Stimulated activated CD4-positive, alpha-beta T cell treated with anti-CD3 and anti-CD28 coated beads, Interleukin-4, amount 100 ng/mL, for 1 hour (primary cell): ENCODE measurements around the gene OPRD1.
"Not testable (repeated sequence)": the region's sequence is repeated elsewhere in the genome, so short reads cannot be mapped to it uniquely, and the experiment has no call there.

ENCODE experiments used
- DNase-seq: peaks from one replicate; pipeline ENCODE4 v3.0.0-alpha.2; 2020

Gene OPRD1

DNA sequence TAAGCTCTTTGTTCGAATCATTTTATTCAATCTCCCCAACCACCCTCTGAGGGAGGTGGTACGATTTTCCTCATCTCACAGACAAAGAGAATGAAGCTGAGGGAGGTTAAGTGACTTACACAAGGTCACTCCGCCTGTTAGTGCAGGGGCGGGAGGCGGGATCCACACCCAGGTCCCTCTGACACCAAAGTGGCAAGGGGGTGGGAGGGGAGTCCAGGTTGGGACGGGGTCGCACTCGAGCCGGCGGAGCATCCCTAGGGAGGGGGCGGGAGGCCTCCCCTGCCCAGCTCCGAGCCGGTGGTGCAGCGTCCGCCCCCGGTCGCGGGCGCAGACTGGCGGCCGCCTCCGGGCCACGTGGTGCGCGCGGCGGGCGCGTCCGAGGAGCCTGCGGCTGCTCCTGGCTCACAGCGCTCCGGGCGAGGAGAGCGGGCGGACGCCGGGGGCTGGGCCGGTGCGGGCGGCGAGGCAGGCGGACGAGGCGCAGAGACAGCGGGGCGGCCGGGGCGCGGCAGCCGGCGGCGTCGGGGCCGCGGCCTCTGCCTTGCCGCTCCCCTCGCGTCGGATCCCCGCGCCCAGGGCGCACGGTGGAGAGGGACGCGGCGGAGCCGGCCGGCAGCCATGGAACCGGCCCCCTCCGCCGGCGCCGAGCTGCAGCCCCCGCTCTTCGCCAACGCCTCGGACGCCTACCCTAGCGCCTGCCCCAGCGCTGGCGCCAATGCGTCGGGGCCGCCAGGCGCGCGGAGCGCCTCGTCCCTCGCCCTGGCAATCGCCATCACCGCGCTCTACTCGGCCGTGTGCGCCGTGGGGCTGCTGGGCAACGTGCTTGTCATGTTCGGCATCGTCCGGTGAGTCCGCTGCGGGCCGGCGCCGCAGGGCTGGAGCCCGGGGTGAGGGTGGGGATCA lies at the start of gene OPRD1:
Gene OPRD1 (plus strand): TSS at position 405 of the 903 bp plus-strand sequence. CDS start 214 bp downstream, at position 619.
- DNase-seq = no peak

DNA sequence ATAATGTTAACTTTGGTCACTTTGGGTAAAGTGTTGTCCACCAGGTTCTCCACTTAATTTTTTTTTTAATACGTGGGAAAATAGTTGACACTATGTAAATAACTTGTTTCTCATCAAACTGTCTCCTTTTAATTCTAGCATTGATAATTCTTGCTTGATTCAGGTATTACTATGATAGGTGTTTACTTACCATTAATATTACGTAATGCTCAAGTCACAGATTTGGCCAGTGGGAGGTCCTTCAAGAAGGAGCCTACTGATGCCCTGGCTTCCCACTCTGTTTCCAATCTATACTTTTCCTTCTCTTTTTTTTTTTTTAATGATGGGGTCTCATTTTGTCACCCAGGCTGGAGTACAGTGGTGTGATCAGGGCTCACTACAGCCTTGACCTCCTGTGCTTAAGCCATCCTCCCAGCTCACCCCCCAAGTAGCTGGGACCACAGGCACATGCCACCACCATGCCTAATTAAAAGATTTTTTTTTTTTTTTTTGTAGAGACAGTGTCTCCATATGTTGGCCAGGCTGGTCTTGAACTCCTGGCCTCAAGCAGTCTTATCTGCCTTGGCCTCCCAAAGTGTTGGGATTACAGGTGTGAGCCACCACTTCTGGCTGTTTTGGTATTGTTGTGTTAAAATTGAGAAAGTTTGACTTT lies 45.3 kb upstream of the OPRD1 start:
- DNase-seq = no peak

DNA sequence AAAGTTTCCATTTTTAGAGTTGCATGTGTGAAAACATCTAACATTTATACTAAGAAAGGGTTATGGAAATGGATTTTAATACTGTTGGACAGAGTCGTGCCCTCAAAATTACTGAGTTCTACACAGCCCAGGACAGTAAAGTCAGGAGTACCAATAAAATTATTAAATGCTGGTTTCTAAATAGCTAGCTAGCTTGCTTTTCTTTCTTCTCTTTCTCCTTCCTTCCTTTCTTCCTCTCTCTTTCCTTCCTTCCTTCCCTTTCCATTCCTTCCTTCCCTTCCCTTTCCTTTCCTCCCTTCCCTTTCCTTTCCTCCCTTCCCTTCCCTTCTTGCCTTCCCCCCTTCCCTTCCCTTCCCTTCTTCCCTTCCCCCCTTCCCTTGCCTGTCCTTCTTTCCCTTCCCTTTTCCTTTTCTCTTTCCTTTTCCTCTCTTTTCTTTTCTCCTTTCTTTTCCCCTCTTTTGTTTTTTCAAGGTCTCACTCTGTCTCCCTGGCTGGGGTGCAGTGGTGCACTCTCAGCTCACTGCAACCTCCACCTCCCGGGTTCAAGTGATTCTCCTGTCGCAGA lies 41.3 kb upstream of the OPRD1 start:
- no peak for DNase-seq

DNA sequence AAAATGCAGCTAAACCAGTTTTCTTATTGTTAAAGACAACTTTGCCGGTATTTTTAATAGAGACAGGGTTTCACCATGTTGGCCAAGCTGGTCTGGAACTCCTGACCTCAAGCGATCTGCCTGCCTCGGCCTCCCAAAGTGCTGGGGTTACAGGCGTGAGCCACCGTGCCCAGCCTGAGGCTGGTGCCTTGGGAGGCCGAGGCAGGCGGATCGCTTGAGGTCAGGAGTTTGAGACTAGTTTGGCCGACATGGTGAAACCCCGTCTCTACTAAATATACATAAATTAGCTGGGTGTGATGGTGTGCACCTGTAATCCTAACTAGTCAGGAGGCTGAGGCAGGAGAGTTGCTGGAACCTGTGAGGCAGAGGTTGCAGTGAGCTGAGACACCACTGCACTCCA lies 40.0 kb upstream of the OPRD1 start:
- not testable (repeated sequence) for DNase-seq

DNA sequence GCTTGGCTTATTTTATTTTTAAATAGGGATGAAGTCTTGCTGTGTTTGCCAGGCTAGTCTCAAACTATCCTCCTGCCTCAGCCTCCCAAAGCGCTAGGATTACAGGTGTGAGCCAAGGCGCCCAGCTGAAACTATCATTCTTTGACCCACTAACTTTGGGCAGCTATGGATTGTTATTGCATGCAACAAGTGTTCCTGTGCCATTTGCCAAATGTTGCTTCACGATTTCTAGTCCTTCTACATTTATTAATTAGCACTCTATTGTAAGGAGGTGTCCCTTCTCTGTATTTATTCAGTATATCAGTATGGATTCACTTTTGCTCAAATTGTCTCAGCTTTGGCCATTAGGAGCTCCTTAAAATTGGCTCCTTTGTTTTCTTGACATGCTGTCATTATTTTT lies 38.9 kb upstream of the OPRD1 start:
- no peak for DNase-seq

DNA sequence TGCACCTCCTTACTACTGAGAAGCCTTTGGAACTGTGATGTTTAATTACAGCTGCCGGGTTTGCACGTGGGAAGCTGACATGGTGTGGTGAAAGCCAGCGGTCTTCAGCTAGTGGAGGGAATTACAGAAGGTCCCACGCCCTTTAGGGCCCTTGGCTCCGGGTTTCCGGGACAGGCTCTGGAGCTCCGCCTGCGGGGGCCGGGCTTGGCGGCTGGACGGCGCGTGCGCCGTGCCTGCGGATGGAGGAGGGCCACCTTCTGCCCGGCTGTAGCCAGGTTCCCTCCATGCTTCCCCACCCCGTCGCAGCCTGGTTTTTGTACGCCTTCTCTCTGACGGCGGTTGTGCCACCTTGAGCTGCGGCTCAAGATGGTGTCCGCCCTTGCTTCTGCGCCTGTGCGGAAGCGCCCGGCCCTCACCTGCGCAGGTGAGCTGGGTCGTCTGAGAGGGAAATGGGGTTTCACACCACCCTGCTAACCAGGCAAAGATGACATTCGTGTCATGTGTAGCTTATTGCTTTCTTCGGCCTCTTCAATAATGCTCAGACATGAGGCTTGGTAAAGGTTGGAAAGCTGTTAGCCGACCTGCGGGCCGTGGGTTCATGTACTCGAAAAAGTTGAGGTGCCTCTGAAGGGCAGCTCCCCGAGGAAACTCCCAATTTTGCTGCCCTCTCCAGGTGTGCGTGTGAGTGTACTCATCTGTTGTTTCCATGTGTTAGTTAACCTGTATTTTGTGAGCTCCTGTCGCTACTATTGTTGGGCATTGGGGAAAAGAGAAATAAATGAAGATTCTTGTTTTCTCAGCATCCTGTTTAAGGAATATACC lies 36.6 kb upstream of the OPRD1 start:
- peak; percentile 56 for DNase-seq

DNA sequence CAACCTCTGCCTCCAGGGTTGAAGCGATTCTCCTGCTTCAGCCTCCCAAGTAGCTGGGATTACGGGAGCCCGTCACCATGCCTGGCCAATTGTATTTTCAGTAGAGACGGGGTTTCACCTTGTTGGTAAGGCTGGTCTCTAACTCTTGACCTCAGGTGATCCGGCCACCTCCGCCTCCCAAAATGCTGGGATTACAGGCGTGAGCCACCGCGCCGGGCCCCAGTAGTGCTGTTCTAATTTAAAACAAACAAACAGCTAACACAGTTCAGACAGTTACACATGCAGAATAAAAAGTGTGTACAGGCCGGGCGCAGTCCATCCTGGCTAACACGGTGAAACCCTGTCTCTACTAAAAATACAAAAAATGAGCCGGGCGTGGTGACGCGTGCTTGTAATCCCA lies 35.6 kb upstream of the OPRD1 start:
- DNase-seq = no peak

DNA sequence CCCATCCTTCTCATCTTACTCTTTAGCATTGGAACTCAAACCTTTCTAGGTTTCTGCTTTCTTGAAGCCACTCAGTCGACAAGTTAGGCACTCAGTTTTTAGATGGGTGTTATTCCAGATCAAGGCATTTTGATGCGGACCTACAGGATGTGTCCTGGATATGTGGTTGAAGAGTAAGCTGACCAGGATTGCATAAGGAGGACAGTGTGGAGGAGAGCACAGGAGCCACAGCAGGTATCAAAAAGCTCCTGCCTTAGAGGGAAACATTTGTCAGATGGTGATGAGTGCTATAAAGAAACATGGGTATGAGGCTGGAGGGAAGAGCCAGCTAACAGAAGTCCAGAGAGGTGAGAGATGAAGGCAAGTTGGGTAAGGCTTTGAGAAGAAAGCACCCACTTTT lies 33.9 kb upstream of the OPRD1 start:
- no peak for DNase-seq

DNA sequence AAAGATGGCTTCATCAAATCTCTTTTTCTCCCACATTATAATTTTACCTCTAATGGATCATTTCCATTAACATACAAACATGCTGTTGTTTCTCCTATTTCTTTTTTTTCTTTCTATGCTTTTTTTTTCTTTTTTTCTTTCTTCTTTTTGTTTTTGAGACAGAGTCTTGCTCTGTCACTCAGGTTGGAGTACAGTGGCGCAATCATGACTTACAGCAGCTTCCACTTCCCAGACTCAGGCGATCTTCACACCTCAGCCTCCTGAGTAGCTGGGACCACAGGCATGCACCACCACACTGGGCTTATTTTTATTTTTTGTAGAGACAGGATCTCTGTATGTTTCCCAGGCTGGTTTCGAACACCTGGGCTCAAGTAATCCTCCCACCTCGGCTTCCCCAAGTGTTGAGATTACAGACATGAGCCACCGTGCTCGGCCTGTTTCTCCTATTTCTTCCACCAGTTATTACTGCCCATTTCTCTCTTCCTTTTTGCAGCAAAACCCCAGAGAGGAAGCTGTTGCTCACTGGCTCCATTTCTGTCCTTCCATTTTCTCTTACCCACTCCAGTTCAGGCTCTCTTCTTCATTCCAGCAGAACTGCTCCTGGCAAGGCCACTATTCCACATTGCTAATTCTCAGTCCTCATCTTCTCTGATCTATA lies 32.1 kb upstream of the OPRD1 start:
- no peak for DNase-seq

DNA sequence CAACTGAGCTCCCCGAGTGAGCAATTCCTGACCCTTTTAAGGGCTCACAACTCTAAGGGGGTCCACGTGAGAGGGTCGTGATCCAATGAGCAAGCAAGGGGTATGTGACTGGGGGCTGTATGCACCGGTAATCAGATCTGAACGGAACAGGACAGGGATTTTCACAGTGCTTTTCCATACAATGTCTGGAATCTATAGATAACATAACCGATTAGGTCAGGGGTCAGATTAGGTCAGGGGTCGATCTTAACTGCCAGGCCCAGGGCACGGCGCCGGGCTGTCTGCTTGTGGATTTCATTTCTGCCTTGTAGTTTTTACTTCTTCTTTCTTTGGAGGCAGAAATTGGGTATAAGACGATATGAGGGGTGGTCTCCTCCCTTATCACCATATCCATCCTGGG lies 30.7 kb upstream of the OPRD1 start:
- DNase-seq = no peak

DNA sequence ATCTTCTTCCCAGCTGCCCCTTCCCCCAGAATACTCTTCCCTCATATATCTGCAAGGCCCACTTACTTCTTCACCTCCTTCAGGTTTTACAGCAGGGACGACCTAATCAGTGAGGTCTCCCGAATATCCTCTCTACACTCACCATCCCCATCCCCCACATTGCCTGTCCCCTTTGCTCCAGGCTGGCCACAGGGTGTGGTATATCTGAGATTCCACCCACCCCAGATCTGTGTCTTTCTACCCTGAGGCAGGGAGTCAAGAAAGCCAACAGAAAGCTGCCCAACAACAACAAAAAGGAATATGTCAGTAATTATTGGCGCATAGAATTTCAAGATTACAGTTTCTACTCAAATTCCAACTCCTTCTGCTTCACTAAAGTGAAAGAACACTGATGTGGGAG lies 30.0 kb upstream of the OPRD1 start:
- DNase-seq = no peak

DNA sequence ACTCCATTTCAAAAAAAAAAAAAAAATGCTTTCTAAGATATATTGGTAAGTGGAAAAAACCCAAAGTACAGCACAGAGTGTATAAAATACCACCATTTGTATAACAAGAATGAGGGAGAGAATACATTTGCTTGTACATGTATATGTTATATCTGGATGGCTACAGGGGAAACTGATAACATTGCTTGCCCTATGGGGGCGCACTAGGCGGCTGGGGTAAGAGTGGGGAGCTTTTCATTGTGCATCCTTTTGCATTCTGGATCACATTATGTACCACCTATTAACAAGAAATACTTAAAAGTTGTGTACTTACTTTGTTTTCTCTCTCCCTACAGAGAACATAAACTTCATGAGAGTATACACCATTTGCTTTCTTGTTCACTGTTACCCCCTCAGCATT lies 28.6 kb upstream of the OPRD1 start:
- DNase-seq = no peak

DNA sequence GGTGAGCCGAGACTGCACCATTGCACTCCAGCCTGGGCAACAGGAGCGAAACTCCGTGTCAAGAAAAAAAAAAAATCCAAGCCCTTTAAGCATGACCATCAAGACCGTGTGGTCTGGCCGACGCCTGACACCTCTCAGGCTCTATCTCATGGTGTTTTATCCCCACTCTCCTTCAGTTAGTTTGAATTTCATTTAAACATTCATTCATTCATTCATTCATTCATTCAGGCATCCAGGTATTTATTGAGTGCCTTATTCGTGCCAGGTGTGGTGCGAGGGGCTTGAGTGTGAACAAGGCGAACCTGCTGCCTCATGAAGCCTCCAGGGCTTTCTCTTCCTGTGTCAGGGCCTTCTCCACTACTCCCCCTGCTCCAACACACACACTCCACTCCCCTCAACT lies 22.6 kb upstream of the OPRD1 start:
- DNase-seq = no peak

DNA sequence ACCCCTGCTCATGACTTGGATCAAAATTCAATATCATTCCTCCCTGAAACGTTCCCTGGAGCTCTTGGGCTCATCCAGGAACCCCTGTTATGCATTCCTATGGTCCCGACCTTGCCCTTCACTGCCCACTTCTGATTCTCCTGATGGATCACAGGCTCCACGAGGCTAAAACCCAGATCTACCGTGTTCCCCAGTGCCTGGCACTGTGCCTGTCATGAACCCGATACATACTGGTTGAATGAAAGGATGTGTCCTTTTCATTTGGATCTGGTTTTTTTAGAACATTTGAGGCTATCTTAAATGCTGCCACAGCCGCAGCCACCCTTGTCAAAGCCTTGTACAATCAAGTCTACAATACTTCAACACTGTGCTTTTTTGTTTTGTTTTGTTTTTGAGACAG lies 22.2 kb upstream of the OPRD1 start:
- no peak for DNase-seq

DNA sequence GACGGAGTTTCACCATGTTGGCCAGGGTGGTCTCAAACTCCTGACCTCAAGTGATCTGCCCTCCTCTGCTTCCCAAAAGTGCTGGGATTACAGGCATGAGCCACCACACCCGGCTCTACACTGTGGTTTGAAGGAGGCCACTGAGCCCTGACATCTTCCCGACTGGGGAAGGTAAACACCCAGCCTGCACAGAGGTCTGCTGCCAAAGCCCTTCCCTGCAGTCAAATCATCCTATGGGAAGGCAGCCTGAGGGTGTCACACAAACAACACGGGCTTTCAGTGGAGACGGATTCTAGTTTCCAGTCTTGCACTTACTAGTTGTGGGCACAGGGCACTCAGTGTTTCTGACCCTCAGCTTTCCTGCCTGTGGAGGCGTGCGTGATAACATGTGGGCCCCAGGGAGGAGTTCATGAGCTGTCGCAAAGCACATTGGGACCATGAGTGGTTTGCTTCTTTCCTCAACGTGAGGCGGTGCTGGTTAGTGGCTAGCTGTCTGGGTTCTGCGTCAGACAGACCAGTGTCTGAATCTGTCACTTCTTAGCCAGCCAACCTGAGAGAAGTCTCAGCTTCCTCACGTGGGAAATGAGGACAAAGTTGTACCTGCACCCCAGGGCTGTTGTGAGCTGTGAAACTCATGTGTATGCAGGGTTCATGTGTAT lies 21.5 kb upstream of the OPRD1 start:
- no peak for DNase-seq

DNA sequence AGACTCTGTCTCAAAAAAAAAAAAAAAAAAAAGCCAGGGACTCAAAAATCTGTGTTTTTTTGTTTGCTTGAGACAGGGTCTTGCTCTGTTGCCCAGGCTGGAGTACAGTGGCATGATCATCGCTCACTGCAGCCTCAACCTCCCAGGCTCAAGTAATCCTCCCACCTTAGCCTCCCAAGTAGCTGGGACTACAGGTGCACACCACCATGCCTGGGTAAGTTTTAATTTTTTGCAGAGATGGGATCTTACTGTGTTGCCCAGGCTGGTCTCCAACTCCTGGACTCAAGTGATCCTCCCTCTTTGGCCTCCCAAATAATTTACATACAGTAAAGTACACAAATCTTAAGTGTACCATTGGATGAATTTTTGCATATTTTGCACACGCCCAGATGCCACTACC lies 20.0 kb upstream of the OPRD1 start:
- not testable (repeated sequence) for DNase-seq

DNA sequence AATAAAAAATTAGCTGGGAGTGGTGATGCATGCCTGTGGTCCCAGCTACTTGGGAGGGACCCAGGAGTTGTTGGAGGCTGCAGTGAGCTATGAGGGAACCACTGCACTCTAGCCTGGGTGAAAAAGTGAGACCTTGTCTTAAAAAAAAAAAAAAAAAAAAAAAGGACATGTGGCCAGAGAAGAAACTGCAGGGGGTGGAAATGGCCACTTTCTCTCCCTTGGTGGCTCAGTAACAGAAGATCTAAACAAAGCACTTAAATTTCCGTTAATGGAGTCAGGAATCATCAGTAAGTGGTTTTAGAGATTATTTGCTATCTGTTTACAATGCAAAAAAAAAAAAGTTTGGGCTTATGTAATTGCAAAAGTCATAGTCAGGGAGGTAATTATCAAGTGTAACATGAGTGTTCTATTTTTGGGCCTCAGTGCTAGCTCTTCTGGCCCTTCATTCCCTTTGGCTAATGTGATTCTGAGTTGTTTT lies 19.3 kb upstream of the OPRD1 start:
- DNase-seq = no peak

DNA sequence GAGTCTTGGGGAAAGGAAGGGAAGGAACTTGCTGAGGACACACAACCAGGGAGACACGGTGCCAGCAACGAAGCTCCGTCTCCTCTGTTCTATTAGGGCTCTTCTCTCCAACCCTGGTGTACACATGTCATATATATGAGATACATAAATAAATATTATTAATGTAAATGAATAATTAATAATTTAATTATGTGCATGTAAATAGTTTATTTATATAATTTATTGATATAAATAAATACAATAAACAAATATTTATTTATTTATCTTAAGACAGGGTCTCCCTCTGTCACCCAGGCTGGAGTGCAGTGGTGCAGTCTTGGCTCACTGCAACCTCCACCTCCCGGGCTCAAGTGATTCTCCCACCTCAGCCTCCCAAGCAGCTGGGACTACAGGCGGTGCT lies 17.4 kb upstream of the OPRD1 start:
- DNase-seq = not testable (repeated sequence)

DNA sequence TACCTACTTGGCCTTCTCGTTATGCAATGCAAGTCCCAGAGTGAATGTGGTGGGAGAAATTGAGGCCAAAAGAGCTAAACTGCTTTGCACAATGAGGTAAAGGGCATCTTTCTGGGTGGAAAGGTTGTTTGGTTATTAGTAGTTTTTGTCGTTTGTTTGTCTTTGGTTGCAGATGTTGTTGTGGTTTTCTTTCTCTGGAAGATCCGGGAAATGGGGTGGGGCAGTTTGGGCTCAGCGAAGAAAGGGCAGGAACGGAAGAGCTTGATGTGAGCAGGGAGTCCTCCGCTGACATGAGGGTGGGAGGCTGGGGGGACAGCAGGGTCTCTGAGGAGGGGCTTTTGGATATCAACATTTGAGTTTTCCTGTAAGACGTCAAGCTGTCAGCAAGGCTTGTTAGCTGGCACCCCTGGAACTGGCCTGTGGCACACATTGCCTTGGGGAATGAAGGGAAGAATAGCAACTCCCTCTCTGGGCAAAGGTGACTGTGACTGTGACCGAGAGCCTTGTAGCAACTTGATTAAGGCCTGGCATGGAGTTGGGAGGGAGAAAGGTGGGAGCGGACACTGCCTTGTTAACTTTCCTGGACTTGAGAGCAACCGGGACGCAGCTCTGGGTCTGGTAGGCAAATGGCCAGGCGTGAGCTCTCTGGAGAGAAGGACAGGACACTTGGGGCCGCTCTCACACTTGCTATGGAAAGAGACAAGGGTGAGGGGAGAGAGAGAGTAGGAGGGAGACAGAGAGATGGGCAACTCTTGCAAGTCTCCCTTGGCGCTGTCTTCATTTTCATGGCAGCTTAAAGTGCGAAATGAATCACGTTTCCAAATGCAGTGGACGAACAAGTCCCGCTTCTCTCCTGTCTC lies 15.4 kb upstream of the OPRD1 start:
- no peak for DNase-seq

DNA sequence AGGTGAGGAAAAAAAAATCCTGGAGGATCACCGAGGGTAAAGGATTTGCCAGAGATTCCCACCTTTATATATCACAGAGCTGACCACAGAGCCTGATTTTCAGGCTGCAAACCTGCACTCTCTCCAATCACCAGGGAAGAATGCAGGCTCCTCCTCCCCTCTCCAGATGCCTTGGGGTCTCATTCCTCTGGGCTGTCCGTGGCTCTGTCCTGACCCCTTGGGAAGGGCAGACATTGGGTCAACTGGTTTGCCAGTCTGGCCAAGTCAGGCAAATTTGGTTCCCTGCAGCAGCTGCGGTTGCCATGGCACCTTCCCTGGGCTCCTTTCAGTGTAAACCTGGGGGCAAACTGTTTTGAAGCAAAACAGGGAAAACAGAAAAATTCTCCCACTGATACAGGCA lies 11.6 kb upstream of the OPRD1 start:
- no peak for DNase-seq

DNA sequence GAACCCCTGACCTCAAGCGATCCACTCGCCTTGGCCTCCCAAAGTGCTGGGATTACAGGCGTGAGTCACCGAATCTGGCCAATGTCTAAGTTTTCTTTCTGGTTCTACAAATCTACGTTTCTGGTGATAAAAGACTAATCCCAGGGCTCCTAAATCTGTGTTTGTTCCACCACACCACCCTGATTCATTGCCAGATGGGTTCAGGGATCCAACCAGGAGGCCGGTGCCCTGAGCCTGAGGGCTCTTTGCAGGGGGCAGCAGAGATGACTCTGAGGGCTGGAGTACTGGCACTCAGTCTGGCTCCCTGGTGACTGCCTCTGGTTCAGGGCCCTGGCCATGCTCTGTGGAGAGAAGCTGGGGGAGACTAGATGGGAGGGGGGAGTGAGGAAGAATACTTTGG lies 10.5 kb upstream of the OPRD1 start:
- no peak for DNase-seq
